Nephron (organoid): ENCODE measurements around the gene ZMYM2.
A peak's percentile ranks its signal among the peaks of the same experiment; 100 is the strongest.

Experiments used
- H3K27ac Mint-ChIP-seq, 3 experiments: 2 replicates each; pipeline ENCODE4 v1.8.0; 2020; ENCODE audit warnings: mixed read lengths in 3 of 3, mild to moderate bottlenecking in 2 of 3, moderate library complexity in 1 of 3
- H3K27me3 Mint-ChIP-seq: 2 replicates; pipeline ENCODE4 v1.8.0; 2021; ENCODE audit warnings: low read depth, mild to moderate bottlenecking, moderate library complexity, mixed read lengths
- H3K36me3 Mint-ChIP-seq: 2 replicates; pipeline ENCODE4 v1.8.0; 2020; ENCODE audit warnings: low read depth, mixed read lengths
- H3K4me1 Mint-ChIP-seq: 2 replicates; pipeline ENCODE4 v1.8.0; 2020; ENCODE audit warnings: mixed read lengths
- H3K4me3 Mint-ChIP-seq, 3 experiments: 2 replicates each; pipeline ENCODE4 v1.8.0; 2020; ENCODE audit warnings: mild to moderate bottlenecking in 3 of 3, mixed read lengths in 3 of 3, moderate library complexity in 2 of 3
- H3K9me3 Mint-ChIP-seq: 2 replicates; pipeline ENCODE4 v1.8.0; 2020; ENCODE audit warnings: mixed read lengths
- TF ChIP-seq, protein P1 (sequence below), 3 experiments: fragments of 200-600 bp; sonication (generic); IDR thresholded peaks; one replicate each; pipeline ENCODE4 v1.5.0; 2021; ENCODE audit warnings: antibody characterized with exemption in 3 of 3; ENCODE audit not compliant: unreplicated experiment in 3 of 3

ZMYM2 gene

DNA sequence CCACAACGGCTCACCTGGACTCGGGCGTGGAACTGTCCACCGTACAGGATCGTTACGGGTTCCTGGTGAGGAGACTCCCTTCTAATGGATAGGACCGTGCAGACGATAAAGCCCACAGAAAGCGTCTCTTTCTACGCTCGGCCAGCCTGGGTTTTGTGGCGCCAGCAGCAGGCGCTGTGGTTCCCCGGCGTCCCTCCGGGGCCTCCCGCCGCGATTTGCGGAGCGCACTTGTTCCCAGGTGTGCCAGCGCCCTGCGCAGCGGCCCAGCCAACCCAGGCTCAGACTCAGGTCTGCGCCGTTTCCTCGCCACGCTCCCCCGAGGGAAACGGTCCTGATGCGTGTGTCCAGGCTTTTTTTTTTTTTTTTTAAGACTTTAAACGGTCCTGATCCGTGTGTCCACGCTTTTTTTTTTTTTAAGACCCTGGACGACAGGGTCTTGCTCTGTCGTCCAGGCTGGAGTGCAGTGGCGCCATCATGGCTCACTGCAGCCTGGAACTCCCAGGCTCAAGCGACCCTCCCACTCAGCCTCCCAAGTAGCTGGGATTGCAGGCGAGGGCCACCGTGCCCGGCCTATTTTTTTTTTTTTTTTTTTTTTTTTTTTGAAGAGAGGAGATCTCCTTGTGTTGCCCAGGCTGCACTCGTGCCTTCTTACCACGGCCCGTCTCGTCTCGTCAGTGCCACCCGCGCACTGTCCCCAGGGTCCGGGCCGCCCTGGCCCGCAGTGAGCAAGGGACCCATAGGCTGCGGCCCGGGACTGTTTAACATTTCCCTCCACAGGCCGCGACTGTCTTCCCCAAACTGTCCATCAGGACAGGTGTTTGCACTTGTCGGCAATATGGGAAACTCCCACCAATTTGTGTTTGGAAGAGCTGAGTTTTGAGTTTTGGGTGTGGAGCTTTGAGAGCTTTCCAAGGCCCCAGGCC, 178.5 kb downstream of the ZMYM2 start:
- TF ChIP-seq, protein P1, sequence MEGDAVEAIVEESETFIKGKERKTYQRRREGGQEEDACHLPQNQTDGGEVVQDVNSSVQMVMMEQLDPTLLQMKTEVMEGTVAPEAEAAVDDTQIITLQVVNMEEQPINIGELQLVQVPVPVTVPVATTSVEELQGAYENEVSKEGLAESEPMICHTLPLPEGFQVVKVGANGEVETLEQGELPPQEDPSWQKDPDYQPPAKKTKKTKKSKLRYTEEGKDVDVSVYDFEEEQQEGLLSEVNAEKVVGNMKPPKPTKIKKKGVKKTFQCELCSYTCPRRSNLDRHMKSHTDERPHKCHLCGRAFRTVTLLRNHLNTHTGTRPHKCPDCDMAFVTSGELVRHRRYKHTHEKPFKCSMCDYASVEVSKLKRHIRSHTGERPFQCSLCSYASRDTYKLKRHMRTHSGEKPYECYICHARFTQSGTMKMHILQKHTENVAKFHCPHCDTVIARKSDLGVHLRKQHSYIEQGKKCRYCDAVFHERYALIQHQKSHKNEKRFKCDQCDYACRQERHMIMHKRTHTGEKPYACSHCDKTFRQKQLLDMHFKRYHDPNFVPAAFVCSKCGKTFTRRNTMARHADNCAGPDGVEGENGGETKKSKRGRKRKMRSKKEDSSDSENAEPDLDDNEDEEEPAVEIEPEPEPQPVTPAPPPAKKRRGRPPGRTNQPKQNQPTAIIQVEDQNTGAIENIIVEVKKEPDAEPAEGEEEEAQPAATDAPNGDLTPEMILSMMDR (IDR thresholded peaks at IDR 0.05; ENCODE audit: unreplicated experiment in 3 of 3) = peak in 1 of 3 experiments; percentile 37
- Mint-ChIP-seq H3K27ac (no peak overlapping the region), H3K4me3 (peak overlapping the region in 2 of 3 experiments; percentile 28 to 34), H3K27me3 (peaks cover 35% of the 10 kb centered on the region), H3K9me3 (no peaks in the 10 kb centered on the region), H3K4me1 (peaks cover 10% of the 10 kb centered on the region), H3K36me3 (no peaks in the 10 kb centered on the region)

DNA sequence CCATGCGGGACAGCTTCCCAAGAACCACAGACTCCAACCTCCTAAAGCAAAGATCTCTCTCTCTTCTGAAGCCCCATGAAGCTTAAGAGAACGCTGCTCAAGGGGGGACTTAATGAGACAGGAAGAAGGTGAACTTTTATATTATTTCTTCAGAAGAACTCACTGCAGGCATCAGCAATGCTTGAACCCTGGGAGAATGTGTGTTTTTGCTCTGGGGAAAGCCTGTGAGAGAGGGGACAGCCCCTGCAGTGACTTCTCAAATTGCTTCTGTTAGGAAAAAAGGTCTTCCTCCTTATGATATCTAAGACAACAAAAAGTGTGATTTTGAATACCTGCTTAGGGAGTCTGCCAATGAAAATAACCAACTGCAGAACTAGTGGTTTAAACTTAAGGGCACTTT, 179.3 kb downstream of the ZMYM2 start:
- no peak overlapping the region for H3K27ac Mint-ChIP-seq
- peaks cover 35% of the 10 kb centered on the region for H3K27me3 Mint-ChIP-seq
- H3K36me3 Mint-ChIP-seq = no peaks in the 10 kb centered on the region
- TF ChIP-seq, protein P1 (IDR thresholded peaks at IDR 0.05; ENCODE audit: unreplicated experiment in 3 of 3) = no peak
- H3K4me1 Mint-ChIP-seq = peaks cover 10% of the 10 kb centered on the region
- H3K4me3 Mint-ChIP-seq = no peak overlapping the region
- H3K9me3 Mint-ChIP-seq = no peaks in the 10 kb centered on the region

DNA sequence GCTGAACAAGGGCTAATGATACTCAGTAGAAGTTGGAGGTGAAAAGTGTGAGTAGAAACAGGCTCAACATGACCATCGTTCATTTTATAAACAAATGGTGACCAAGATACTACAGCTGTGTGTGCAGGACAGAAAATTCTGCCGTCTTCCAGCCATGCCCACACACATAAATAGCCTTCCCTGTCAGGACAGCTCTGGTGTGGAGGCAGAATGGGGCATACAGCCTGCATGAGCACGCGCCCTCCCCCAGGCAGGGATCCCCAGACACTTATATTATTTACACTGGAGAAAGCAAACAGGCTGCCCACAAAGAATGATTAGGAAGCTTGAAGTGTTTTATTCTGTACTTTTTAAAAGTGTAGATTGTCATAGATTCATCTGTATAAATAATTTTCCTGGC, 182.0 kb downstream of the ZMYM2 start:
- TF ChIP-seq, protein P1 (IDR thresholded peaks at IDR 0.05; ENCODE audit: unreplicated experiment in 3 of 3) = no peak
- H3K36me3 Mint-ChIP-seq = no peaks in the 10 kb centered on the region
- peaks cover 52% of the 10 kb centered on the region for H3K27me3 Mint-ChIP-seq
- peaks cover 15% of the 10 kb centered on the region for H3K4me1 Mint-ChIP-seq
- no peaks in the 10 kb centered on the region for H3K9me3 Mint-ChIP-seq
- no peak overlapping the region for H3K27ac Mint-ChIP-seq
- H3K4me3 Mint-ChIP-seq = no peak overlapping the region
